B cell (primary cell): ENCODE results near the gene SMC6. TPM values are rescaled to one million over a fixed set of nuclear protein-coding genes. Genes with fewer than 3 reads are reported as not detected.

ENCODE experiments used
- ATAC-seq: fragments of 200-7000 bp; cut with Tn5 transposase; one replicate; pipeline ENCODE4 v1.10.0; 2021; ENCODE audit warnings: low read depth, mild to moderate bottlenecking, moderate number of reproducible peaks, moderate library complexity
- CTCF ChIA-PET: fragments of 350-600 bp; sonication (Branson Sonifier 250); formaldehyde crosslinking; loops from one replicate; lab custom pipeline; 2021; ENCODE audit warnings: antibody characterized with exemption, inconsistent platforms; lab: Charles Lee
- POLR2A ChIA-PET: fragments of 350-600 bp; sonication (Branson Sonifier 250); formaldehyde crosslinking; loops from one replicate; lab custom pipeline; 2021; ENCODE audit warnings: antibody characterized with exemption; lab: Charles Lee
- DNase-seq: peaks from one replicate; pipeline ENCODE4 v3.0.0; 2013
- H2AFZ ChIP-seq: 2 replicates; pipeline ENCODE4 v1.6.1; 2012; ENCODE audit warnings: mild to moderate bottlenecking, low read depth, low read length; ENCODE audit not compliant: insufficient read depth, poor library complexity, severe bottlenecking
- H3K27ac ChIP-seq, 2 donors: 1 replicate in 1 of 2; 2 replicates in 1 of 2; pipeline ENCODE4 v1.5.1; 2012 to 2013; ENCODE audit warnings: low read length in 2 of 2, mild to moderate bottlenecking in 2 of 2, moderate library complexity in 1 of 2
- H3K27me3 ChIP-seq, 4 experiments: fragments of 200-600 bp in 1 of 4; sonication (generic) in 1 of 4; replicated peaks in 1 of 4; 1 replicate in 2 of 4; 2 replicates in 2 of 4; pipeline versions ENCODE4 v1.6.1 to v1.7.0; 2013 to 2016; ENCODE audit warnings: low read length in 3 of 4, mild to moderate bottlenecking in 2 of 4, mixed read lengths in 1 of 4, moderate library complexity in 1 of 4; ENCODE audit not compliant: insufficient read depth in 4 of 4, control insufficient read depth in 3 of 4; ENCODE audit errors: control extremely low read depth in 1 of 4
- H3K36me3 ChIP-seq, 2 experiments: replicated peaks in 1 of 2; 1 replicate in 1 of 2; 2 replicates in 1 of 2; pipeline versions ENCODE4 v1.6.1 to v1.7.1; 2013; ENCODE audit warnings: low read length in 1 of 2; ENCODE audit not compliant: insufficient read depth in 2 of 2, control insufficient read depth in 1 of 2; ENCODE audit errors: control extremely low read depth in 1 of 2, extremely low read depth in 1 of 2
- H3K4me1 ChIP-seq, 2 donors: fragments of 200-600 bp in 1 of 2; sonication (generic) in 1 of 2; 1 replicate in 1 of 2; 2 replicates in 1 of 2; pipeline versions ENCODE4 v1.5.1 to v1.6.1; 2013 to 2017; ENCODE audit warnings: low read length in 2 of 2; ENCODE audit not compliant: control insufficient read depth in 2 of 2, insufficient read depth in 2 of 2
- H3K4me2 ChIP-seq: replicated peaks from 2 replicates; pipeline ENCODE3; 2012; ENCODE audit warnings: mild to moderate bottlenecking, low read depth, low read length; ENCODE audit not compliant: poor library complexity, severe bottlenecking
- H3K4me3 ChIP-seq, 5 experiments: fragments of 200-600 bp in 1 of 5; sonication (generic) in 1 of 5; 1 replicate in 3 of 5; 2 replicates in 2 of 5; pipeline versions ENCODE4 v1.5.1 to v1.7.0; 2011 to 2016; ENCODE audit warnings: low read length in 4 of 5, mild to moderate bottlenecking in 4 of 5, low read depth in 2 of 5, control low read depth in 1 of 5, moderate library complexity in 1 of 5; ENCODE audit not compliant: insufficient read depth in 1 of 5; ENCODE audit errors: control extremely low read depth in 1 of 5, extremely low read depth in 1 of 5
- H3K79me2 ChIP-seq: fragments of 200-600 bp; sonication (generic); one replicate; pipeline ENCODE4 v1.6.0; 2016; ENCODE audit warnings: low read length; ENCODE audit not compliant: control insufficient read depth, insufficient read depth
- H3K9ac ChIP-seq: fragments of 200-600 bp; sonication (generic); 2 replicates; pipeline ENCODE4 v1.6.1; 2017; ENCODE audit warnings: mild to moderate bottlenecking, low read length, moderate library complexity
- H3K9me3 ChIP-seq, 3 donors: one replicate each; pipeline versions ENCODE4 v1.6.1 to v1.7.1; 2013; ENCODE audit warnings: low read length in 2 of 3; ENCODE audit not compliant: control insufficient read depth in 2 of 3, insufficient read depth in 1 of 3; ENCODE audit errors: control extremely low read depth in 1 of 3
- H4K20me1 ChIP-seq: 2 replicates; pipeline ENCODE4 v1.6.0; 2012; ENCODE audit warnings: mild to moderate bottlenecking, low read length; ENCODE audit not compliant: insufficient read depth, control insufficient read depth, poor library complexity, severe bottlenecking
- H3K27ac Mint-ChIP-seq: one replicate; pipeline ENCODE4 v1.8.0; 2021; ENCODE audit warnings: mixed read lengths
- H3K27me3 Mint-ChIP-seq: one replicate; pipeline ENCODE4 v1.8.0; 2021; ENCODE audit warnings: mixed read lengths
- H3K4me1 Mint-ChIP-seq: one replicate; pipeline ENCODE4 v1.8.0; 2021; ENCODE audit warnings: mixed read lengths
- H3K4me3 Mint-ChIP-seq: one replicate; pipeline ENCODE4 v1.8.0; 2021; ENCODE audit warnings: mixed read lengths
- H3K9me3 Mint-ChIP-seq: one replicate; pipeline ENCODE4 v1.8.0; 2022; ENCODE audit warnings: mixed read lengths; ENCODE audit not compliant: insufficient read depth
- CTCF ChIP-seq: fragments of 200-600 bp; IDR thresholded peaks from one replicate; pipeline ENCODE4 v1.8.0; 2022; ENCODE audit warnings: antibody characterized with exemption, mild to moderate bottlenecking
- EZH2 ChIP-seq: IDR thresholded peaks from 2 replicates; pipeline ENCODE4 v1.6.1; 2012; ENCODE audit warnings: borderline replicate concordance, low read depth, mild to moderate bottlenecking, moderate library complexity, low read length; ENCODE audit not compliant: insufficient read depth, poor library complexity, severe bottlenecking
- WGBS: methylation state at CpG from one replicate; pipeline ENCODE4 v1.1.5; 2013; ENCODE audit warnings: missing lambda C conversion rate; ENCODE audit not compliant: insufficient coverage; 5-methylcytosine and 5-hydroxymethylcytosine counted together
- intact Hi-C: fragments of 100-400 bp; cut with micrococcal nuclease; formaldehyde crosslinking; loops from one replicate; pipeline ENCODE4 v1.10.0; 2022
- polyA plus RNA-seq: library from polyadenylated mRNA; depleted of rRNA; stranded (reverse); fragments of >200 nt; gene quantifications from 2 replicates; pipeline ENCODE4 v1.2.3, GENCODE V29; 2012
- total RNA-seq, 2 donors: library from RNA; stranded (reverse); fragments of 120-200 nt in 1 of 2; gene quantifications; 1 replicate in 1 of 2; 2 replicates in 1 of 2; pipeline versions ENCODE4 v1.2.3 to v1.2.4, GENCODE V29; 2013 to 2022

SMC6 gene
- total and polyA plus RNA-seq, 2 donors (not counting 1 experiment from before 2014, with no cell fraction given), result 27.2 to 111 TPM

GRCh38 chr2:17762451-17762850 is 8.8 kb upstream of the SMC6 start:
- no peaks in the 10 kb centered on the region for H3K27me3 Mint-ChIP-seq
- peaks cover 14% of the 10 kb centered on the region for H3K4me1 Mint-ChIP-seq
- Histone ChIP-seq H3K9ac (no peak overlapping the region), H3K79me2 (peaks cover 59% of the 10 kb centered on the region), H3K9me3 (no peaks in the 10 kb centered on the region), H3K4me2 (no peak overlapping the region), H3K36me3 (peaks cover 7 to 9% of the 10 kb centered on the region in 2 experiments), H3K4me1 (no peaks in the 10 kb centered on the region), H4K20me1 (no peaks in the 10 kb centered on the region), H3K27ac (no peak overlapping the region), H2AFZ (no peak overlapping the region), H3K4me3 (no peak overlapping the region), H3K27me3 (no peaks in the 10 kb centered on the region)
- no peak for ATAC-seq
- no peak for DNase-seq
- H3K27ac Mint-ChIP-seq, result no peak overlapping the region
- CTCF ChIA-PET, result interaction anchor here (0.9 kb wide), 1 partner anchor 63 kb away, joined by 4 read pairs; no protein-coding TSS in a partner anchor
- intact Hi-C loops, result no loop called here
- 100% methylated on average over 1 of the region's 1 CpG for WGBS
- H3K4me3 Mint-ChIP-seq, result no peak overlapping the region
- no peaks in the 10 kb centered on the region for H3K9me3 Mint-ChIP-seq
- POLR2A ChIA-PET, result no interaction called here
- TF ChIP-seq CTCF (no peak), EZH2 (no peak)

GRCh38 chr2:17759805-17760204 is 6.2 kb upstream of the SMC6 start:
- Histone ChIP-seq H3K4me3 (no peak overlapping the region), H3K9ac (no peak overlapping the region), H3K4me2 (no peak overlapping the region), H4K20me1 (no peaks in the 10 kb centered on the region), H3K4me1 (peaks cover 3 to 4% of the 10 kb centered on the region in 2 donors), H3K36me3 (peaks cover 6 to 7% of the 10 kb centered on the region in 2 experiments), H3K9me3 (no peaks in the 10 kb centered on the region), H2AFZ (no peak overlapping the region), H3K27ac (no peak overlapping the region), H3K27me3 (no peaks in the 10 kb centered on the region), H3K79me2 (peaks cover 77% of the 10 kb centered on the region)
- Mint-ChIP-seq H3K4me1 (peaks cover 28% of the 10 kb centered on the region), H3K27ac (no peak overlapping the region), H3K9me3 (no peaks in the 10 kb centered on the region), H3K27me3 (no peaks in the 10 kb centered on the region), H3K4me3 (no peak overlapping the region)
- TF ChIP-seq EZH2, result no peak
- TF ChIP-seq CTCF, result no peak
- DNase-seq (no peak), ATAC-seq (no peak)
- intact Hi-C loops, result no loop called here
- CTCF ChIA-PET, result interaction anchor here (1.5 kb wide), 1 partner anchor 40 kb away, joined by 6 read pairs; no protein-coding TSS in a partner anchor
- WGBS, result 100% methylated on average over 1 of the region's 2 CpGs
- POLR2A ChIA-PET, result no interaction called here
